ENCODE measurements around the gene FBXO10. TPM values are rescaled to one million over a fixed set of nuclear protein-coding genes. Genes with fewer than 3 reads are reported as not detected.

FBXO10 gene
- total and polyA plus RNA-seq, 2 of the 4 experiments (the other 2 are of a cell fraction): 6.6 to 6.7 TPM

GRCh38 chr9:37549527-37549926 is 26.7 kb downstream of the FBXO10 start:
- no peak overlapping the region for H3K4me3 ChIP-seq (ENCODE audit: insufficient read depth, low read depth, low read length)
- H4K20me1 ChIP-seq (ENCODE audit: insufficient read depth, low read length): no peaks in the 10 kb centered on the region; the same call in 1 of the 2 replicates
- dilution Hi-C loops (cut with HindIII; ENCODE audit: low sequenced_read_pairs, unreplicated experiment) (no loop called here), in situ Hi-C loops (cut with MboI; ENCODE audit: low sequenced_read_pairs) (no loop called here), intact Hi-C loops (cut with micrococcal nuclease) (no loop called here)
- peaks cover 5 to 17% of the 10 kb centered on the region in 2 experiments; a peak in 3 of 4 replicates for H3K79me1 ChIP-seq (ENCODE audit: low read depth in 1 of 2, low read length in 2 of 2)
- no peaks in the 10 kb centered on the region for H3K9me3 ChIP-seq (ENCODE audit: control insufficient read depth, insufficient read depth, low read length)
- DNase-seq: peak; percentile 40
- H3K4ac ChIP-seq (ENCODE audit: low read depth, low read length): no peak overlapping the region
- H4K8ac ChIP-seq (ENCODE audit: low read depth in 2 of 2, low read length in 2 of 2): no peak overlapping the region
- H3K36me3 ChIP-seq (ENCODE audit: control insufficient read depth, insufficient read depth, low read length): no peaks in the 10 kb centered on the region
- H3K23ac ChIP-seq (ENCODE audit: low read depth, low read length): no peak overlapping the region
- no peak overlapping the region for H3K27ac ChIP-seq (ENCODE audit: insufficient read depth, low read length)
- no peak overlapping the region for H2BK15ac ChIP-seq (ENCODE audit: low read depth, low read length)
- no peak overlapping the region for H2BK120ac ChIP-seq (ENCODE audit: low read depth, low read length)
- H3K4me1 ChIP-seq (ENCODE audit: control insufficient read depth, insufficient read depth, low read length): peaks cover 6% of the 10 kb centered on the region
- H4K91ac ChIP-seq (ENCODE audit: insufficient read depth, low read depth, low read length): no peak overlapping the region
- H3K4me2 ChIP-seq (ENCODE audit: low read depth, low read length): no peak overlapping the region
- H2AK5ac ChIP-seq (ENCODE audit: low read depth, low read length): no peak overlapping the region
- no peaks in the 10 kb centered on the region for H3K27me3 ChIP-seq (ENCODE audit: control insufficient read depth, insufficient read depth, low read length)
- TF ChIP-seq MAZ (IDR thresholded peaks at IDR 0.05; ENCODE audit: borderline replicate concordance, low read depth, low read length): no peak
- TF ChIP-seq MAFK (IDR thresholded peaks at IDR 0.05; ENCODE audit: low read depth, low read length): peak; percentile 88
- no peak overlapping the region for H3K14ac ChIP-seq (replicated peaks; ENCODE audit: low read depth, low read length)
- no peak overlapping the region for H3K9ac ChIP-seq (ENCODE audit: low read depth, low read length)
- CTCF ChIA-PET: no interaction called here
- H4K5ac ChIP-seq (ENCODE audit: low read depth, low read length): no peak overlapping the region
- no peak overlapping the region for H3K56ac ChIP-seq (ENCODE audit: extremely low read depth, insufficient read depth, low read length)
- no peak overlapping the region for H2AK9ac ChIP-seq (replicated peaks; ENCODE audit: low read depth, low read length, poor library complexity)
- no TSS peak for BruUV-seq (replicated peaks)
- POLR2A ChIA-PET (ENCODE audit: unreplicated experiment): no interaction called here
- no peak; the same call in 1 of the 2 replicates for ATAC-seq (ENCODE audit: low read depth)
- H3K9me1 ChIP-seq (ENCODE audit: insufficient read depth, low read length): peaks cover 3% of the 10 kb centered on the region; the same call in 1 of the 2 replicates
- H2AFZ ChIP-seq (replicated peaks; ENCODE audit: low read length, poor library complexity): no peak overlapping the region
- H2BK20ac ChIP-seq (ENCODE audit: low read depth, low read length): no peak overlapping the region
- no peak overlapping the region for H2BK5ac ChIP-seq (ENCODE audit: low read depth, low read length, poor library complexity, severe bottlenecking)
- H3K18ac ChIP-seq (ENCODE audit: low read depth, low read length): no peak overlapping the region

Data from IMR-90 (cell line).